Measurements from ENCODE around the gene RC3H2.

GRCh38 chr9:122806661-122807060 lies 98.5 kb downstream of the RC3H2 start:
- TF ChIP-seq POLR2A (IDR thresholded peaks at IDR 0.05; ENCODE audit: low read depth, low read length) (no peak), POLR2AphosphoS5 (IDR thresholded peaks at IDR 0.05; ENCODE audit: low read depth, low read length) (no peak), TAF1 (IDR thresholded peaks at IDR 0.05; ENCODE audit: borderline replicate concordance, low read depth, low read length) (no peak)
